GM06990 (cell line): ENCODE data around the gene RAPGEF1.

Experiments
- DNase-seq: peaks from one replicate; pipeline ENCODE4 v3.0.0-alpha.2; 2011; ENCODE audit not compliant: insufficient read length; ENCODE audit errors: extremely low read depth
- H3K27me3 ChIP-seq: replicated peaks from 2 replicates; pipeline ENCODE4 v1.6.0; 2011; ENCODE audit warnings: low read length; ENCODE audit not compliant: control insufficient read depth, insufficient read depth
- H3K36me3 ChIP-seq: 2 replicates; pipeline ENCODE4 v1.5.1; 2011; ENCODE audit warnings: low read length; ENCODE audit not compliant: control insufficient read depth, insufficient read depth
- H3K4me3 ChIP-seq: replicated peaks from 2 replicates; pipeline ENCODE4 v1.5.1; 2011; ENCODE audit warnings: low read depth, mild to moderate bottlenecking, control low read depth, low read length
- TF ChIP-seq, protein P1 (sequence below): IDR thresholded peaks from 2 replicates; pipeline ENCODE4 v1.5.1; 2011; ENCODE audit warnings: low read length, control low read depth, mild to moderate bottlenecking, inconsistent platforms; ENCODE audit not compliant: insufficient read depth, poor library complexity, severe bottlenecking

The RAPGEF1 gene

DNA sequence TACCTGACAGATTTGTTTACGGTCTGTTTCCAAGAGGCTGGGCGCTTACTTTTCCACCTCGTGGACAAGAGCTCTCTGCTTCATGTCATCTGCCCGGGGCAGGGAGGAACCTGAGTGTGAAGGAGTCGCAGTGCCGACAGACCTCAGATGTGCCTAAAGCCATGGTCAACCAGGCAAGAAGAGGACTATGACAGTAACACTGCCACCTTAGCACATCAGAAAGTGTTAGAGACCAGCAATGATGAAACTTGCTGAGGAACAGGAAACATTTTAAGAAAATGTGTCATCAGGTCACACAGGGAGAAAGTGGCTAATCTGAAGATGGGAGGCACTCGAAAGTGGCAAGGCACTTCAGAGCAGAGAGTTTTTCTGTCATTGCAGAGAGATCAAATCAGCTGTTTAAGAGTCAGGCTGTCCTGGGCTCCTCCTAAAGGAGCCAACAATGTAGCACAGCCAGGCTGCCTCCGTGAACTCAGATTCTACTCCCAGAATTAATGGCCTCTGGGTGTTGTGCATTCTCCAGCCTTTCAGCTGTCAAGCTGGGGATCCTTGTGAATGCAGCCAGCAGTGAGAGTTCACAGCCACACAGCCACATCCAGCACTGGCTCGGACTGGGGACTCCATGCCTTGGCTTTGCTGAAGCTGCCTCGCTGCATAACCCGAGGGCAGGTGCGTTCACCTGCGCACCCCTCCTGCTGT is 94.6 kb downstream of the RAPGEF1 start:
- no peak for DNase-seq
- H3K36me3 ChIP-seq = peaks cover 38% of the 10 kb centered on the region

DNA sequence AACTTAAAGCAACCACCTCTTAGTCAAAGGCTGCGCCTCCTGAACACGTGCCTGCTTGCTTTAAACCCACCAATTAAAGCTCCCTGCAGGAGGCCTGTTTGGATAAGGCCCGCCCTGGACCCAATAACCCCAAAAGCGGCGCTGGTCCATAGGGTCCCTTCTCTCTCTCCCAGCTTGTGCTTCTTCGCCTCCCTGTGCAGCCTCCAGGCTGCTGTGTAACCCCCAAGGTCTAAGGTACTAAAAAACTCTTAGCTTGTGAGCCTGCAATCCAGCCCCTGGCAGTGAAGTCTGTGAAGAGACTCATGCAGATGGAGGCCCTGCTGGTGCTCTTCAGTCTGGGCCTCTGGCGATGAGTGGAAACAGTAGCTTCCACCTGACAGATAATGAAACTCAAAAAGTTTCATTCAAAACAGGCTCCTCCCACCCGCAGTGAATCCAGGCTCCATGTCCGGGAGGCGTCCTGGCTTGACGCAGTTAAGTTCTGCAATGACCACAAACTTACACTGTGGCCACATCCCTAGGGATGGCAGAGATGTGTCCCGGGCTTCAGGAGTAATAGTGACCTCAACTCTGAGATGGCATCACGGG is 97.3 kb downstream of the RAPGEF1 start:
- Histone ChIP-seq H3K36me3 (peaks cover 43% of the 10 kb centered on the region), H3K27me3 (no peaks in the 10 kb centered on the region), H3K4me3 (no peak overlapping the region)
- DNase-seq = no peak
- TF ChIP-seq, protein P1, sequence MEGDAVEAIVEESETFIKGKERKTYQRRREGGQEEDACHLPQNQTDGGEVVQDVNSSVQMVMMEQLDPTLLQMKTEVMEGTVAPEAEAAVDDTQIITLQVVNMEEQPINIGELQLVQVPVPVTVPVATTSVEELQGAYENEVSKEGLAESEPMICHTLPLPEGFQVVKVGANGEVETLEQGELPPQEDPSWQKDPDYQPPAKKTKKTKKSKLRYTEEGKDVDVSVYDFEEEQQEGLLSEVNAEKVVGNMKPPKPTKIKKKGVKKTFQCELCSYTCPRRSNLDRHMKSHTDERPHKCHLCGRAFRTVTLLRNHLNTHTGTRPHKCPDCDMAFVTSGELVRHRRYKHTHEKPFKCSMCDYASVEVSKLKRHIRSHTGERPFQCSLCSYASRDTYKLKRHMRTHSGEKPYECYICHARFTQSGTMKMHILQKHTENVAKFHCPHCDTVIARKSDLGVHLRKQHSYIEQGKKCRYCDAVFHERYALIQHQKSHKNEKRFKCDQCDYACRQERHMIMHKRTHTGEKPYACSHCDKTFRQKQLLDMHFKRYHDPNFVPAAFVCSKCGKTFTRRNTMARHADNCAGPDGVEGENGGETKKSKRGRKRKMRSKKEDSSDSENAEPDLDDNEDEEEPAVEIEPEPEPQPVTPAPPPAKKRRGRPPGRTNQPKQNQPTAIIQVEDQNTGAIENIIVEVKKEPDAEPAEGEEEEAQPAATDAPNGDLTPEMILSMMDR = no peak

More for the DNA sequence above, 94.6 kb downstream of the RAPGEF1 start:
- Histone ChIP-seq H3K4me3 (no peak overlapping the region), H3K27me3 (no peaks in the 10 kb centered on the region)
- TF ChIP-seq, protein P1 = no peak

DNA sequence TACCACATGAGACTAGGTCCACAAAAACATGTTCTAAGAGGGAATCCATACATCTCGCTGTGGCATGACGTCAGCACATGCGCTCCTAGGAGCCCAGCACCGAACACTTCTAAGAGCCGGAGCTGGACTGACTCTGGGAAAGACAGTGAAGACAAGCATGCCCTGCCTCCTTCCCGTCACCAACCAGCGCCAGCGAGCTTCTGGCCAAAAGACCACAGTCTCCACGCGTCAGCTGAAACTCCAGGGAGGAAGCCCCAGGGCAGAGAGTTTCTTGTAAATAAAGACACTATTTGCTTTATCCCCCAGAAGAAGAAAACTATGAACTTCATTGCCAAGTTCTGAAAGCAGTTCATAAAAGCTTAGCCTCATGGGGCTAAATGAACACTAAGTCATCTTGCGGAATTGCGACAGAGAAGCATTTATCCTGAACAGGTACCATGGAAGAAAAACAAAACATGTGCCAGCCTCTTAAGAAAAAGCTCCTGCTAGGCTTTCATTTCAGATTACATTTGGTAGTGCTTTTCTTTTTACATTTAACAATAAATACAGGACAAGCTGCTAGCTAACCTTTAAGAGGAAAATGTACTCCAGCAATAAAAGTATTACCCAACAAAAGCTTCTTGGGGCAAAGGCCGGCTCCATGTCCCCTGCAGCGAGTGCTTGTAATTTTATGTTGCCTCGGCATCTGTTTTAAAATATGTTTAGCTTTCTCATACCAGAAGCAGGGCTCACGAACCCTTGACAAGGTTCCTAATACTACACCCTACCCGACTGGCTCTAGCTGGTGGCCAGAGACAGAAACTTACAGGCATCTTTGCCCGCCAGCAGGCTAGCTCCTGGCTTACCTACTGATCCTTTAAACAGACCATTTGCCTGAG is 98.0 kb downstream of the RAPGEF1 start:
- Histone ChIP-seq H3K27me3 (no peaks in the 10 kb centered on the region), H3K36me3 (peaks cover 44% of the 10 kb centered on the region), H3K4me3 (no peak overlapping the region)
- no peak for DNase-seq
- TF ChIP-seq, protein P1 = no peak

DNA sequence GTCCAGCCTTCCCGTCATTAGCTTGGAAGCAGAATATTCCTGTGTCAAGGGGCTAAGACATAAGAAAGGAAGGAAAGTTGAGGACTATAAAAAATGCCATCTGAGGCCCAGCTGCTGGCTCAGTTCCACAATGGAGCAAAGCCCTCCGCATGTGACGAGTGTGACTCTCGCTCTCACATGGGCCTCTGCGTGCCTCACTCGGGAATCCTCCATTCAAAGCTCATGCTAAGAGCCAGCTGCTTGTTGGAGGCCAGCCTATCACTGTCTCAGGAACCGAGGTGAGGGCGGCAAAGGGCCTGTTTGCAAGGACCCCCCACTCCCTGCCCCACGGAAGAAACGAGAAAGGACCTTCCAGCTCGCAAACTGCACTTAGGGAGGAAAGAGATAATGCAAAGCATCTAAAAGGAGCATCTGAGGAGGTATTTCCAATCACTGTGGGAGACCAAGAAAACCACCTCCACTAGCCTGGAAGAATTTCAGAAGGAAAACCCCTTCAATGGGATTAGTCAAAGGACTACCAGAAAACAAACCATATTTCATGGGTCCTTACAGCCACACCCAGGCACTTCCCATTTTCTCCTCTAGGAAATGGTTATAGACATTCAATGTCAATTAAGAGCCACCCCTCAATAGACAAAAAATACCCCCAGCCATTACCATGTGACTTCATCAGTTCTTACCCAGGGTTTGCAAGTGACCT is 99.3 kb downstream of the RAPGEF1 start:
- TF ChIP-seq, protein P1 = no peak
- no peaks in the 10 kb centered on the region for H3K27me3 ChIP-seq
- no peak overlapping the region for H3K4me3 ChIP-seq
- peaks cover 45% of the 10 kb centered on the region for H3K36me3 ChIP-seq
- DNase-seq = no peak

DNA sequence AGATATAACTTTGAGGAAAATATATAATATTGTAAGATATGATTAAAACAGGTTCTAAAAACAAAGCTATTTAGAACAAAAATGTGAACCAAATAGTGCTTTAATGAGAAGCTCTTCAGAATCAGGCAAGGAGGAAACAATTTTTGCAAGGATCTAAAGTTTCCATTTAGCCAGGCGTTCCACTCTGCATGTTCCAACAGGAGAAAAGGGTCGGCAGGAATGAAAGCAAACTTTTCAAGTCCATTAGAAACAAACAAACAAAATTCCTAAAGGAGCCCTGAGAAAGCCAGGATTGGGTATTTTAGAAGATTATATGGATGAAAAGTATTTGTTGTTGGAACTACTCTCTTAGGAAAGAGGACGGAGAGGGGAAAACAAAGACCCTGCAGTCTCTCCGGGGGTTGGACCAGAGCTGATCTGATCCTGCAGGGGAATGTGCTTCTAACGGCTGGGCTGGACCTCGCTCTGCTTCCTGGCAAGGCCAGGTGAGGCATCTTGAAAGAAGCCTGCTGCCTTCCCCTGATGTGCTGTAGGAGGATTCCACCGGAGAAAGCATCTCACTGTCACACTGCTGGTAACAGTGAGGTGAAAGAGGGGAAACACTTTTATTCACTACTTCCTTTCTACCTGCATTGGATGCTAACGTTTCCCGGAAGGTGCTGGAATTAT is 100.0 kb downstream of the RAPGEF1 start:
- H3K4me3 ChIP-seq = no peak overlapping the region
- no peak for DNase-seq
- TF ChIP-seq, protein P1 = no peak
- H3K27me3 ChIP-seq = no peaks in the 10 kb centered on the region
- H3K36me3 ChIP-seq = peaks cover 46% of the 10 kb centered on the region
